NCI-H2196 treated with DMSO at 0.1 percent for 48 hours (cell line): ENCODE measurements around the gene IPO5.

ENCODE experiments used
- DNase-seq: peaks from one replicate; lab custom pipeline; 2025; ENCODE audit not compliant: unreplicated experiment; lab: John Stamatoyannopoulos, UW

Gene IPO5

DNA sequence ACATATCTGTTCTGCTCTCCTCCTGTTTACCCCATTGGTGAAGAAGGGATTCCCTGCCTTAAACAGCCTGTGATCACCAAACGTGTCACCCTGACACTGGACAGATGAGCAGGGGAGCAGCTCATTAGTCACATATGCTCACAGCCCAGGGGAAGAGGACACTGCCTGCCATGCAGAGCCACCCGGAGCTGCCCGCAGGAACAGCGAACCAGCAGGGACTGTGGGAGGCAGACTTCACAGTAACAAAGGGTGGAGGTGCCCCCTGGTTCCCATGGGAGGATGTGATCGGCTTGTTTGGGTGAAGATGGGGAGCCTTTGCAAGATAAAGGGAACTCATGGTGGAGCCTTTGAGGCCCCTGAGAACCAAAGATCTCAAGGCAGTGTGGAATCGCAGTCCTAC, 100.8 kb downstream of the IPO5 start:
- DNase-seq = no peak

DNA sequence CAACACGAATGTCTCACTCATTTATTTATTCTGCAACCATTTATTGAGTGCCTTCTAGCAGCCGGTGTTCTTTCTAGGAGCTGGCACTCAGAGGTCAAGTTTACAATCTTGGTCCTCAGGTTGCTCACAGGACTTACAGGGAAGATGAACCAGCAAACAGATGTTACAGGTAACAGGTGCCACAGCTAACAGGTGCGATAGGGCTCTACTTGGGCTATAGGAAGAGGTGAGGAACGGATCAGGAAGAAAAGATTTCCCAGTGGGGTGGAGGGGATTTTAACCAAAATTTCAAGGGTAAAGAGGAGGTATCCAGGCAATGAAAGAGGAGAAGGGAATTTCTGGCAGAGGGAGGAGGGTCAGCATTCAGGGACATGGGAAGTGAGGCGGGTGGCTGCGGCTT, 102.1 kb downstream of the IPO5 start:
- DNase-seq = no peak

DNA sequence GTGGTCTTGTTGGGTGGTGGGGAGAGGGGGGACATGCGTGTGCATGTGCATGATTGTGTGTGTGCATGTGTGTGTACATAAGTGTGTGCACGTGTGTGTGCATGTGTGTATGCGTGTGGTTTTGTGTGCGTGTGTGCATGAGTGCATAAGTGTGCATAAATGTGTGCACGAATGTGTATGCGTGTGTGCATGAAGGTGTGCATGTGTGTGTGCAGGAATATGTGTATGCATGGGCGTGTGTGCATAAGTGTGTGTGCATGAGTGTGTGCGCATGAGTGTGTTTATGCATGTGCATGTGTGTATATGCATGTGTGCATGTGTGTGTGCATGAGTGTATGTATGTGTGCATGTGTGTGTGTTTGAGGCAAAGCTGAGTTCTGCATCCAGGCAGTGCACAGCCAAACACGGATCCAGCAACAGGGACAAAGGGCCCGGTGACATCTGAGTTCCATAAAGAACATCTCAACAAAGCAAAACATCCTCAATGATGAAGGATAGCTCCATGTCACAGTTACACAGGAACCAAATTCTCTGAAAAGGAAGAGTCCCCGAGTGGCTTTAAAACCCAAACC, 103.5 kb downstream of the IPO5 start:
- DNase-seq = no peak

DNA sequence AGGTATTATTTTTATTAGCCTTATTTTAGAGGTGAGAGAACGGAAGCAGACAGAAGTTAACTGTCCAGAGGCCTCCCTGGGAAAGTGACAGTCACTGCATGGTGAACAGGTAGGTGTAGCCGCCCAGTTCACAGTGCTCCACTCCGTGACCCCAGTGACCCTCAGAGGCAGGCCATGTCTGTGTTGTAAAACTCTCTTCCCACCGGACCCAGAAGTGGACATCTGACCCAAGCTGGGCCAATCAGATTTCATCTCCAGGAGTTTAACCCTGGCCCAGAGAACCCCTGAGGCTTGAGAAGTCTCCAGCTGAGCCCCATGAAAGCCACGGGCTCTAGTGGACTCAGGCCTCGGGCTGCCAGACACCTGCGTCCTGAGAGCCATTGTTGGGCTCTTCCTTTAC, 105.8 kb downstream of the IPO5 start:
- no peak for DNase-seq

DNA sequence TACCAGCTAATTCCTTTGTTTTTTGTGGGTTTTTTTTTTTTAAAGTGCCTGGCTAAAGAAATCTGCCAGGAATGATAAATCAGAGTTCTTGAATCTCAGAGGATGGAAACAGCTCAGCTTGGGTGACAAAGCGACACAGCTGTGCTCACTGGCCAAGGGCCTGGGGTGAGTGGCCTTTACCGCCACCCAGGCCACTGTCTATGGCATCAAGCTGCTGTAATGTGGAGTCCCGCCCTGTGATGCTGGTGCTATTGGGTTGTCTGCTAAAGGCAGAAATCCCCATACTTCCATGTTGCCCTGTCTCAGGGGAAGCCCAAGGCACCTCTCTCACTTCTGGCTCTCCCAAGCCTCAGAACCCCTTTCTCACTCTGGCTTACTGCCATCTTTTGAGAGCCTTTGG, 106.8 kb downstream of the IPO5 start:
- no peak for DNase-seq

DNA sequence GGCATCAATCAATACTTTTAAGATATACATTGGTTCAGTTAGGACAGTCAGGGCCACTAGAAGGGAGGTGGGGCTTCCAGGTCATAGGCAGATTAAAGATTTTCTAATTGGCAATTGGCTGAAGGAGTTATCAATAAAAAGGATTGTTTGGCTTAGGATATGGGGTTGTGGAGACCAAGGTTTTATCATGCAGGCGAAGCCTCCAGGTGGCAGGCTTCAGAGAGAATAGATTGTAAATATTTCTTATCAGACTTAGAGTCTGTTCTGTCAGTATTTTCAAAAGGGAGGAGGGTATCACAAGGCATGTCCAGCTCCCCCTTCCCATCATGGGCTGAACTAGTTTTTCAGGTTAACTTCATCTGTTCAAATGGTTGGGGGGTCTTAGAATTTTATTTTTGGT, 112.0 kb downstream of the IPO5 start:
- no peak for DNase-seq

DNA sequence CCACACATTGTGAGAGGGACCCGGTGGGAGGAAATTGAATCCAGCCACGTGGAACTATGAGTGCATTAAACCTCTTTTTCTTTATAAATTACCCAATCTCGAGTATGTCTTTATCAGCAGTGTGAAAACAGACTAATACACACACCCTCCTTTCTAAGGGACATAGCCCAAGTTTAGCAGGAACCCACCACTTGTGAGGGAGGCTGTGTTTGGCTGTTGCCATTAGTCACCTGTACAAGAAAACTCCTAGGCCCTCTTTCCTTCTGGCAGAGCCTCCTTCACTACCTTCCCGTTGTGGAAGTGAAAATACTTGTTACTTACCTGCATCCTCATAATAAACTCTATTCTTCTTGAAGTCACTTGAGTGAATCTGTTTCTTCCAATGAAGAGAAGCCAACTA, 113.2 kb downstream of the IPO5 start:
- DNase-seq = no peak

DNA sequence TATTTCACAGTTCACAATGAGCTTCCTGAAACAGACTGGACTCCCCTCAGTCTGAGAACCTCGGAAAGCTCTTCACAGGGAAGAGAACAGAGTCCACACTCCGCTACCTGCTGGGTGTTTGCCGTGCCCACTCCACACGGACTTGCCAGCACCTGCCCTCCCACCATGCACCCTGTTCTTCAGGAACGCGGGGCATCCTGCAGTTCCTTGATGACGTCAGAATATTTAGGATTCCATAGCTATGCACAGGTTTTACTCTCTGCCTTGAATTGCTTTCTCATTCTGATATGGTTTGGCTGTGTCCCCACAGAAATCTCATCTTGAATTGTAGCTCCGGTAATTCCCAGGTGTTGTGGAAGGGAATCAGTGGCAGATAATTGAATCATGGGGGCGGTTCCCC, 115.0 kb downstream of the IPO5 start:
- no peak for DNase-seq

DNA sequence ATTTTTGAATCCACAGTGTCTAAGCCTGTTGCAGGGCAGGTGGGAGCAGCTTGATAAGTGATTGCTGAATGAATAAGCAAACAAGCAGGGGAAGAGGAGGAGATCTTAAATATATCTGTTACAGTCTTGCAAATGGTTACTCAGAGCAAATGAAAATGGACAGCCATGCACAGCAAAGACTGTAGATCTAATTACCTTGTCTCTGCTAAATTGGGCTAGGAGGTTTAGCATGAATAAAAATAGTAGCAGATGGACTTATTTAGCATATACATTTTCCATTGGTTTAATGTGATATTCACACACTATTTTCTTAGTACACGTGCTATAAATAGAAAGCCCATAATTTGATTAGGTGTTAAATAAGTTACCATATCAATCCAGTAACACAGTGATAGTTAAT, 116.5 kb downstream of the IPO5 start:
- no peak for DNase-seq

DNA sequence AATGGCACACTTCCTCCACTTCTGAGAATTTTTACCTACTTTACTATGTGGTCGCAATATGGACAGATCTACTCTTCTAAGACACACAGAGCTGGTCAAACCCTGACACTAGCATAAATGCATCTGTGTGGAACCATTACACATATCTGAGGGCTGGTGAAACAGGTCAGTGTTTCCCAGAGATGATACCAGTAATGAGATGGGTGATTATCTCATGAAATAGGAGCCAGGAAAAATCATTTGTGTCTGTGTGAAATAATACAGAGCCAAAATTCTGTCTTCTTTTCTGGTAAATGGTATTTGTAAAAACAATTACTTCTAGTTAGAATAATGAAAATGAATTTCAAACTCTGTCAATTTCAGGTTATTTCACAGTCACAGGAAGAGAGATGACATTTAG, 117.8 kb downstream of the IPO5 start:
- no peak for DNase-seq

DNA sequence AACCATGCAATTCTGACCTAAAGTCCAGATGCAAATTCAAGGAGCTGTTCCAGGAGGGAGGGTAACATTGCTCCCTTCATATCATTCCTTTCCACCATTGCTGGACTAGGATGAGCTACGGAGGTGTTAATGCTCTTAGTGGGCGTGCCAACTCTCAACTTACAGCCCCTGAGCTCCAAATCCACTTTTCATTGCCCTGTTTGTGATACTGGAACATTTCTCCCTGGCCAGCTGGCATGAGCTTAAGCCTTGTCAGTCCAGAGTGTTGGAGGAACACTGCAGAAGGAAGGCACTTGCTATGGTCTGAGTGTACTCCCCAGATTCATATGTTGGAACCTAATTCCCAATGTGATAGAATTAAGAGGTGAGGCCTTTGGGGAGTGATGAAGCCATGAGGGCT, 119.0 kb downstream of the IPO5 start:
- no peak for DNase-seq
